HFF-Myc (cell line): ENCODE measurements around the gene EHF.

ENCODE experiments used
- DNase-seq: peaks from one replicate; pipeline ENCODE4 v3.0.0-alpha.2; 2011; ENCODE audit warnings: low read depth; ENCODE audit errors: extremely low read depth
- H3K4me3 ChIP-seq: replicated peaks from 2 replicates; pipeline ENCODE4 v1.5.1; 2011; ENCODE audit warnings: low read depth, mild to moderate bottlenecking, control low read depth, low read length
- CTCF ChIP-seq: IDR thresholded peaks from 2 replicates; pipeline ENCODE4 v1.5.1; 2012; ENCODE audit warnings: mild to moderate bottlenecking, low read depth, low read length, control low read depth; ENCODE audit errors: missing control alignments

The EHF gene

GRCh38 chr11:34634694-34635062, 13.8 kb downstream of the EHF start:
- no peak for TF ChIP-seq CTCF
- DNase-seq: no peak
- no peak overlapping the region for H3K4me3 ChIP-seq

- DNase-seq: no peak
- no peak overlapping the region for H3K4me3 ChIP-seq
- no peak for TF ChIP-seq CTCF
These were observed 15.2 kb downstream of the EHF start for GRCh38 chr11:34636127-34636526.

- no peak for DNase-seq
- TF ChIP-seq CTCF: no peak
- no peak overlapping the region for H3K4me3 ChIP-seq
These were observed 16.4 kb downstream of the EHF start for GRCh38 chr11:34637303-34637702.

GRCh38 chr11:34638897-34639296, 18.0 kb downstream of the EHF start:
- no peak for DNase-seq
- no peak overlapping the region for H3K4me3 ChIP-seq
- no peak for TF ChIP-seq CTCF

- no peak for DNase-seq
- no peak overlapping the region for H3K4me3 ChIP-seq
- TF ChIP-seq CTCF: no peak
These were observed 18.7 kb downstream of the EHF start for GRCh38 chr11:34639545-34639944.

- DNase-seq: no peak
- no peak overlapping the region for H3K4me3 ChIP-seq
- no peak for TF ChIP-seq CTCF
These were observed 19.4 kb downstream of the EHF start for GRCh38 chr11:34640050-34640923.

- TF ChIP-seq CTCF: no peak
- DNase-seq: no peak
- no peak overlapping the region for H3K4me3 ChIP-seq
These were observed 20.0 kb downstream of the EHF start for GRCh38 chr11:34640924-34641275.
